Karpas-422 (cell line): ENCODE measurements around the gene DISC1. TPM values are rescaled to one million over a fixed set of nuclear protein-coding genes. Genes with fewer than 3 reads are reported as not detected.
"Not testable (repeated sequence)": the region's sequence is repeated elsewhere in the genome, so short reads cannot be mapped to it uniquely, and the experiment has no call there.

Experiments used
- DNase-seq: peaks from one replicate; pipeline ENCODE4 v3.0.0-alpha.2; 2015
- H2AFZ ChIP-seq: fragments of 200-600 bp; sonication (generic); 2 replicates; pipeline ENCODE4 v1.6.1; 2014; ENCODE audit warnings: antibody characterized with exemption, low read length, mixed read lengths
- H3K27ac ChIP-seq: fragments of 200-600 bp; sonication (generic); 2 replicates; pipeline ENCODE4 v1.5.1; 2014; ENCODE audit warnings: mild to moderate bottlenecking, low read length, moderate library complexity
- H3K27me3 ChIP-seq: fragments of 200-600 bp; sonication (generic); 2 replicates; pipeline ENCODE4 v1.6.1; 2014; ENCODE audit warnings: low read length, mixed read lengths
- H3K36me3 ChIP-seq: fragments of 200-600 bp; sonication (generic); 2 replicates; pipeline ENCODE4 v1.6.1; 2014; ENCODE audit warnings: low read length, mixed read lengths; ENCODE audit not compliant: insufficient read depth
- H3K4me1 ChIP-seq: fragments of 200-600 bp; sonication (generic); 2 replicates; pipeline ENCODE4 v1.6.1; 2014; ENCODE audit warnings: mild to moderate bottlenecking, low read length, mixed read lengths
- H3K4me2 ChIP-seq: fragments of 200-600 bp; sonication (generic); 2 replicates; pipeline ENCODE4 v1.6.1; 2014; ENCODE audit warnings: low read length, low read depth, mild to moderate bottlenecking; ENCODE audit not compliant: poor library complexity, severe bottlenecking
- H3K4me3 ChIP-seq: fragments of 200-600 bp; sonication (generic); 2 replicates; pipeline ENCODE4 v1.5.1; 2014; ENCODE audit warnings: mild to moderate bottlenecking, antibody characterized with exemption, low read length, mixed read lengths
- H3K79me2 ChIP-seq: fragments of 200-600 bp; sonication (generic); 2 replicates; pipeline ENCODE4 v1.6.1; 2014; ENCODE audit warnings: mild to moderate bottlenecking, low read length, mixed read lengths
- H3K9ac ChIP-seq: fragments of 200-600 bp; sonication (generic); 2 replicates; pipeline ENCODE4 v1.6.0; 2014; ENCODE audit warnings: low read length
- H3K9me2 ChIP-seq: fragments of 200-600 bp; sonication (generic), shearing (Covaris generic); replicated peaks from 2 replicates; pipeline ENCODE4 v1.6.0; 2014; ENCODE audit warnings: mild to moderate bottlenecking, low read length, moderate library complexity; ENCODE audit not compliant: insufficient read depth
- H3K9me3 ChIP-seq: fragments of 300-700, 200-600 bp; sonication (generic); 2 replicates; pipeline ENCODE4 v1.6.1; 2014; ENCODE audit warnings: low read length, mixed read lengths
- H4K20me1 ChIP-seq: fragments of 200-600 bp; sonication (generic); 2 replicates; pipeline ENCODE4 v1.6.1; 2014; ENCODE audit warnings: mild to moderate bottlenecking, antibody characterized with exemption, low read length, low read depth; ENCODE audit not compliant: insufficient read depth
- total RNA-seq: library from RNA; depleted of rRNA; stranded (reverse); fragments of >200 nt; shearing (Covaris generic); gene quantifications from 2 replicates; pipeline ENCODE4 v1.2.3, GENCODE V29; 2014; ENCODE audit warnings: low replicate concordance

DISC1 gene
- total RNA-seq, 1 experiment from 2014 or later, result 6.4 TPM

- DNase-seq, result no peak
- Histone ChIP-seq H4K20me1 (no peaks in the 10 kb centered on the region), H2AFZ (no peak overlapping the region), H3K4me3 (no peak overlapping the region), H3K9me2 (no peaks in the 10 kb centered on the region), H3K79me2 (no peaks in the 10 kb centered on the region), H3K27me3 (no peaks in the 10 kb centered on the region), H3K27ac (no peak overlapping the region), H3K4me1 (no peaks in the 10 kb centered on the region), H3K36me3 (no peaks in the 10 kb centered on the region), H3K9ac (no peak overlapping the region), H3K9me3 (no peaks in the 10 kb centered on the region), H3K4me2 (no peak overlapping the region)
Measured at GRCh38 chr1:231938211-231938610, 311.6 kb downstream of the DISC1 start.

- H2AFZ ChIP-seq, result no peak overlapping the region
- no peak overlapping the region for H3K9ac ChIP-seq
- no peaks in the 10 kb centered on the region for H3K79me2 ChIP-seq
- no peaks in the 10 kb centered on the region for H3K36me3 ChIP-seq
- H3K27me3 ChIP-seq, result no peaks in the 10 kb centered on the region
- no peak overlapping the region for H3K27ac ChIP-seq
- H3K4me1 ChIP-seq, result no peaks in the 10 kb centered on the region
- DNase-seq, result no peak
- H3K4me3 ChIP-seq, result no peak overlapping the region
- H4K20me1 ChIP-seq, result no peaks in the 10 kb centered on the region
- H3K9me3 ChIP-seq, result no peaks in the 10 kb centered on the region
- H3K9me2 ChIP-seq, result no peaks in the 10 kb centered on the region
- H3K4me2 ChIP-seq, result no peak overlapping the region
Measured at GRCh38 chr1:231938711-231939110, 312.1 kb downstream of the DISC1 start.

DNA sequence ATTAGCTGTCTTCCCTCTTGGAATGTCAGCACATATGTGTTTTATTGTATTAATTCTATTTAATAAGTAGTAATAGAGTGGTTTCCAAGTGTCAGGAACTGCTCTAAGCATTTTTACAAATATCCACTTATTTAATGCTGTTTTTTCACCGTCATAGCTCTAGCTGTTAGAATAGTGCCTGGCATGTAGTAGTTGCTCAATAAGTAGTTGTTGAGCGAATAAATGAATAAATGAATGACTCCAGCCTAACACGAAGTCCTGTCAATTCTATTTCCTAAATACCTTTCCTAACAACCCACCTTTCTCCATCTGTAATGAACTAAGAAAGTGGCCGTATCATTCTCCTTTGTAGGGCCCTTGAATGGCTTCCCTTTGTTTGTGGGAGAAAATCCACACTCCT is 312.5 kb downstream of the DISC1 start:
- Histone ChIP-seq H3K36me3 (no peaks in the 10 kb centered on the region), H3K27ac (no peak overlapping the region), H3K27me3 (no peaks in the 10 kb centered on the region), H3K4me3 (no peak overlapping the region), H3K4me1 (no peaks in the 10 kb centered on the region), H3K79me2 (no peaks in the 10 kb centered on the region), H3K9me2 (no peaks in the 10 kb centered on the region), H4K20me1 (no peaks in the 10 kb centered on the region), H3K9ac (no peak overlapping the region), H3K4me2 (no peak overlapping the region), H3K9me3 (no peaks in the 10 kb centered on the region), H2AFZ (no peak overlapping the region)
- no peak for DNase-seq

DNA sequence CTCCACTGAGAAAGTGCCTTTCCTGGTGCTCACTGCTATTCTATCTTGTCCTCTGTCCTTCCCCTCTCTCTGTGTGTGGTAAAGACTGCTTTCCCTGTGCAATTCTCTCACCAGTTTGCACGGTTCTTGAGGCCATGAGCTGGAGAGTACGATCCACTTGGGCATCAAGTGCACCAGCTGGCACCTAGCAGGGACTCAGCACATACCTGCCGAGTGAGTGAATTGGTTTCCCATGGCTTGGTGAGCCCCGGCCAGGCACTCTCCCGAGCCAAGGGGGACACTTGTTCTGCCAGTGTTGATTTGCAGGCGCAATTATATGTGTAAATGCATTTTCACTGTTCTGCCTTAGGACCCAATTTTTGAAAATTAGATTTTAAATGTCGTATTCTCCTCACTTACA is 313.5 kb downstream of the DISC1 start:
- no peaks in the 10 kb centered on the region for H3K9me2 ChIP-seq
- no peak for DNase-seq
- H3K36me3 ChIP-seq, result no peaks in the 10 kb centered on the region

DNA sequence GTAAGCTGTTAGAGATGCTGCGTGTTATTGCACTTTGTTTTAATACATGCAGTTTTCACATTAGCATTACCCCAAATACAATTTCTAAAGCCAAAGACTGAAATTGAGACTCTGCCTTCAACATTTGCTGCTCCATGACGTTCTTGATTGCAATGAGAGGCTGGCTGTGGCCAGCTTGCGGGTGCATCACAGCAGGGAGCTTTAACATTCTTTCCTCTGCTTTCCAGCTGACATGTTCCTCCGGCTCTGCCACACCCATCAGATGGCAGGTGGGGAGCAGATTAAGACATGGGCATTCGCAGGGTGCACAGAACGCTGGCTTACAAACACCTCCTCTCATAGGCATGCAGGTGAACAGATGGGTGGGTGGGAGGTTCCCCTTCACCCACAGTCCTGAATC is 314.1 kb downstream of the DISC1 start:
- H3K79me2 ChIP-seq, result no peaks in the 10 kb centered on the region
- H3K4me2 ChIP-seq, result no peak overlapping the region
- H3K4me3 ChIP-seq, result no peak overlapping the region
- no peaks in the 10 kb centered on the region for H3K27me3 ChIP-seq
- H3K9me3 ChIP-seq, result no peaks in the 10 kb centered on the region
- no peaks in the 10 kb centered on the region for H3K4me1 ChIP-seq
- H3K27ac ChIP-seq, result no peak overlapping the region
- no peaks in the 10 kb centered on the region for H3K36me3 ChIP-seq
- no peak overlapping the region for H3K9ac ChIP-seq
- H4K20me1 ChIP-seq, result no peaks in the 10 kb centered on the region
- DNase-seq, result no peak
- no peak overlapping the region for H2AFZ ChIP-seq
- no peaks in the 10 kb centered on the region for H3K9me2 ChIP-seq

More for the DNA sequence above, 313.5 kb downstream of the DISC1 start:
- H3K79me2 ChIP-seq, result no peaks in the 10 kb centered on the region
- H3K27me3 ChIP-seq, result no peaks in the 10 kb centered on the region
- no peak overlapping the region for H2AFZ ChIP-seq
- H3K9me3 ChIP-seq, result no peaks in the 10 kb centered on the region
- no peak overlapping the region for H3K4me2 ChIP-seq
- H3K27ac ChIP-seq, result no peak overlapping the region
- no peaks in the 10 kb centered on the region for H4K20me1 ChIP-seq
- no peaks in the 10 kb centered on the region for H3K4me1 ChIP-seq
- H3K4me3 ChIP-seq, result no peak overlapping the region
- no peak overlapping the region for H3K9ac ChIP-seq

DNA sequence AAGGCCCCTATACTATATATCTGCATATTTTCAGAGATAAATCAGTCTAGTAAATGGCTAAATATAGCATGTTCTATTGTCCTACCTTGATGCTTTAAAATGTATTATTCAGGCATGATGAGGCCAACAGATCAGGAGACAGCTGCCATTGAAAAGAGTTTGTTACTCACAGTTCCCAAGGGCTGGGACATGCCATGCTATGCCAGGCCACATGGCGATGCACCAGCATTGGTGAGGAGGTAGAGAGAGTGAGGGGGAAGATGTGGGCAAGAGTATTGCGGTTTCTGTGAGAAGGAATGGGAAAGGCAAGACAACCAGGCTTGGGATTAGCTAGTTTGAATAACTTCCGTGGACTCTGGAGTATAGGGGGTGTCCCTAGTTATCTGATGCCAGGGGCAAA is 316.5 kb downstream of the DISC1 start:
- Histone ChIP-seq H3K9ac (no peak overlapping the region), H3K9me3 (no peaks in the 10 kb centered on the region), H3K4me2 (no peak overlapping the region), H3K27me3 (no peaks in the 10 kb centered on the region), H3K4me3 (no peak overlapping the region), H3K4me1 (no peaks in the 10 kb centered on the region), H3K36me3 (no peaks in the 10 kb centered on the region), H3K9me2 (no peaks in the 10 kb centered on the region), H3K79me2 (no peaks in the 10 kb centered on the region), H4K20me1 (no peaks in the 10 kb centered on the region), H3K27ac (no peak overlapping the region), H2AFZ (no peak overlapping the region)
- DNase-seq, result no peak

DNA sequence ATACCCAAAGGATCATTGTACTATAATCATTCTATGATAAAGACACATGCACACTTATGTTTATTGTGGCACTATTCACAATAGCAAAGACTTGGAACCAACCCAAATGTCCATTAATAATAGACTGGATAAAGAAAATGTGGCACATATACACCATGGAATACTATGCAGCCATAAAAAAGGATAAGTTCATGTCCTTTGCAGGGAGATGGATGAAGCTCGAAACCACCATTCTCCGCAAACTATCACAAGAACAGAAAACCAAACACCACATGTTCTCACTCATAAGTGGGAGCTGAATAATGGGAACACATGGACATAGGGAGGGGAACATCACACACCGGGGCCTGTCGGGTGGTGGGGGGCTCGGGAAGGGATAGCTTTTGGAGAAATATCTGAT is 321.5 kb downstream of the DISC1 start:
- H3K79me2 ChIP-seq, H3K9me2 ChIP-seq, H3K4me2 ChIP-seq, DNase-seq, H4K20me1 ChIP-seq, H3K27me3 ChIP-seq, H3K36me3 ChIP-seq, H3K9ac ChIP-seq, H3K4me3 ChIP-seq, H3K27ac ChIP-seq, H2AFZ ChIP-seq, H3K4me1 ChIP-seq, H3K9me3 ChIP-seq: not testable (repeated sequence)

GRCh38 chr1:231949277-231950091 is 322.9 kb downstream of the DISC1 start:
- DNase-seq, result peak; percentile 4
- H2AFZ ChIP-seq, result no peak overlapping the region

More at GRCh38 chr1:231949277-231950091, 322.9 kb downstream of the DISC1 start:
- Histone ChIP-seq H3K9ac (no peak overlapping the region), H3K4me1 (no peaks in the 10 kb centered on the region), H3K9me3 (no peaks in the 10 kb centered on the region), H3K4me3 (no peak overlapping the region), H3K36me3 (no peaks in the 10 kb centered on the region), H4K20me1 (no peaks in the 10 kb centered on the region), H3K9me2 (no peaks in the 10 kb centered on the region), H3K79me2 (no peaks in the 10 kb centered on the region), H3K27me3 (no peaks in the 10 kb centered on the region), H3K4me2 (no peak overlapping the region), H3K27ac (no peak overlapping the region)
